ENCODE results near the gene MLXIP.
A peak's percentile ranks its signal among the peaks of the same experiment; 100 is the strongest.

MLXIP gene

DNA sequence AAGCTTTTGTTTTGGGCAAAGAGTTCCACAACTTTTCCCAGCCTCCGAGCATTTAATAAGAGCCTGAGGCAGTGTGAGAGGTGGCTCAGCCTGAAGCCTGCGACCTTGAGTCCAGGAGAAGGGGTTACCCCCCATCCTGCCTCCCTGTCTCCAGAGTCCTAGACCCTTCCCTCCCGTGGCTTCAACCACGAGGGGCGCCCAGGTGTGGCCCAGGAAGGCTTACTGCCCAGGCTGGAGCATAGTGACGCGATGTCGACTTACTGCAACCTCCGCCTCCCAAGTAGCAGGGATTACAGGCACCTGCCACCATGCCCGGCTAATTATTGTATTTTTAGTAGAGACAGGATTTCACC is 105.0 kb downstream of the MLXIP start:
- DNase-seq (ENCODE audit: low read depth, low spot score): no peak

DNA sequence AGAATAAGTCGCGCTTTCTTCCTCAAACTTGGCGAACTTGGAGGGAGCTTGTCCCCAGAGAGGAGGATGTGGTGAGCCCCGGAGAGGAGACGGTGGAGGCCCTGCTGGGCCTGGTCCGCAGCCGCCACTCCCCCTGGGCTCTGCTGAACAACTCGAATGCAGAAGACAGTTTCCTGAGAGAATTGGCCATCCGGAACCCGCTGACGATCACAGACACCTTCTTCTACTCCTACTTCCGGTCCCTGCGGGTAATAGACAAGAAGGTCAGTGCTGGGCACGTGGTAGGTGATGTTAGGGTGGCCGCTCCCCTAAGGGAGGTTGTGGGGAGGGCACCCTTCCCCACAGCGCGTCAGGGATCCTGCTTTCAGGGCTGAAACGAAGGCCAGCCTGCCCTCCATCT is 106.0 kb downstream of the MLXIP start:
- DNase-seq (ENCODE audit: low read depth, low spot score): no peak

DNA sequence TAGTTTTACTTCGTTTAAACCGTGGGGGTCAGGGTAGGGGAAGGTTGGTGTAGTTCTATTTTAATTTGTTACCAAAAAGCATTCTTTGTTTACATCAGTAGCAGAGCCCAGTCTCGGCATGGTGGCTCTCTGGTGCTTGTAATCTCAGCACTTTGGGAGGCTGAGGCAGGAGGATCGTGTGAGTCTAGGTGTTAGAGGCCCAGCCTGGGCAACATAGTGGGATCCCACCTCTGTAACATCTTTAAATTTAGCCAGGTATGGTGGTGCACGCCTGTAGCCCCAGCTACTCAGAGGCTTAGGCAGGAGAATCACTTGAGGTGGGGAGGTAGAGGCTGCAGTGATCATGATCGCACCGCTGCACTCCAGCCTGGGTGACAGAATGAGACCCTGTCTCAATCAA is 106.5 kb downstream of the MLXIP start:
- DNase-seq (ENCODE audit: low read depth, low spot score): no peak

DNA sequence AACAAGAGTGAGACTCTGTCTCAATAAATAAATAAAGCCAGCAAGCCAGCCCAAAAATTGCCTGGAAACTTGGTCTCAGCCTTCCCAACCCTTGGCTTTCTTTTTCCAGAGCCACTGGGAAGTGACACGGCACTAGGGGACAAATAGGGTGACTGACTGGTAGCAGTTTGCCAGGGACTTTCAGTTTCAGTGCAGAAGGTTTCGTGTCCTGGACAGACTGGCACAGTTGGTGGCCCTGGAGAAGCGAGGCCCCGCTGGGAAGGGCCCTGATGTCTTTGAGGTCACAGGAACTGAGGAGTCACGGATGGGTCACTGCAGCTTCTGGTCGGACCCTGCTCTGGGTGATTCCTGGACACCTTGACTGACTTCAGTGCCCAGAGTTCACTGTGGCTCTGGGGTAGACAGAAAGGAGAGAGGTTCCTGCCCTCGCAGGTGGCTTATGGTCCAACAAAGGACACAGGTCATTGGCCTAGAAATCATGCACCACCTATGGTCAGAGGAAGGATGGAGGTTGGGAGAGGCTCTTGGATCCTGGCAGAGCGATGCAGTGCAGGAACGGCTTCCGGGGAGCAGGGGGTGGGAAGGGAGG is 107.0 kb downstream of the MLXIP start:
- no peak for DNase-seq (ENCODE audit: low read depth, low spot score)

DNA sequence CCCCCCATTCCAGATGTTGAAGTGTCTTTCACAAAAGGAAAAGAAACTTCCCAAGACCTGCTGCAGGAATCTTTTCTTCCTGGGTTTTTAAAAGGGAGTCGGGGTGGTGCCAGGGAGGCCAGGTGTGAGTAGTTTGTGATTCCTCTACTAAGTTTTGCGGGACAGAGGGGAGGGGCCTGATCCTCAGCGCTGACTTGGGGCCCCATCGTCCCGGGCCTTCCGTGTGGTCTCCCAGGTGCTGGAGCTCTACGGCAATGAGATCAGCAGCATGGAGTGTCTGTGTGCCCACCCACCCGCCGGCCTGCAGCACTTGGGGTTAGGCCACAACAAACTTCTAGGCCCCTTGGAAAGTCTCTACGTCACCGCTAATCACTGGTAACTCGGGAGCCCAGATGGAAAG is 108.9 kb downstream of the MLXIP start:
- no peak for DNase-seq (ENCODE audit: low read depth, low spot score)

GRCh38 chr12:122189626-122190475 is 111.3 kb downstream of the MLXIP start:
- no peak for DNase-seq (ENCODE audit: low read depth, low spot score)

GRCh38 chr12:122190842-122191668 is 112.5 kb downstream of the MLXIP start:
- DNase-seq (ENCODE audit: low read depth, low spot score): peak; percentile 87

DNA sequence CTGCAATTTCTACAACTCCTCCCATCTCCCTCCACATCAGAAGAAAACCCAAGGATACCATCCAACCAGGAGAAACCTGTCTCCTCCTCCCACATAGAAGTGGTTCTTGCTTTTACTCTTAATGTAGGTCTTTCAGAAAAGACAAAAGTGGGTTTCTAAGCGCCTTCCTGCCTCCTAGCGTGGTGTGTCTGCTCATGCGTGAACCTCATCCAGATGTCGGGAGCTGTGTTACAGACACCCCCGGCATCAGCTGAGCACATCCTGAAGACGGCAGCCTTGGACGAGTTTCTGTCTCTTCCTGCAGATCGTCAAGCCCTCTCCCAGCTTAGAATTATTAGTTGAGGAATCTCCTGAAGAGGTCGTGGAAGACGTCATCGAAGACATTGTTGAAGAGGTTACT is 113.9 kb downstream of the MLXIP start:
- no peak for DNase-seq (ENCODE audit: low read depth, low spot score)

DNA sequence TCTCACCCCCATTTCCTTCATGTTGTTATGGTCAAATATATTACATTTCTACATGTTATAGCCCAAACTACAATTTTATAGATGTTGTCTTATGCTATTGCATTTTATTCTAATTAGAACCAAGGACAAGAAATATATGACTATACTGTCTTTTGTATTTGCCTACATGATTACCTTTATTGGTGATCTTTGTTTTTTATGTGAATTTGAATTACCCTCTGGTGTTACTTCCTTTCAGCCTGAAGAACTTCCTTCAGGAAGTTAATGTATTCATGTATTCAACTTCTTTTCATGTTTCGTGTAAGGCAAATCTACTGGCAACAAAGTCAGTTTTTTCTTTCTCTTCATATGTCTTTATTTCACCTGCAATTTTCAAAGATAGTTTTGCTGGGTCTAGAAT is 116.2 kb downstream of the MLXIP start:
- no peak for DNase-seq (ENCODE audit: low read depth, low spot score)

- DNase-seq (ENCODE audit: low read depth, low spot score): no peak
Measured at GRCh38 chr12:122195405-122195804, 116.8 kb downstream of the MLXIP start.

All from ELF-1 (cell line).